Measurements from ENCODE around the gene XDH. TPM values are rescaled to one million over a fixed set of nuclear protein-coding genes. Genes with fewer than 3 reads are reported as not detected.

The XDH gene
- total RNA-seq, 1 donor from 2014 or later, result 7.5 TPM

DNA sequence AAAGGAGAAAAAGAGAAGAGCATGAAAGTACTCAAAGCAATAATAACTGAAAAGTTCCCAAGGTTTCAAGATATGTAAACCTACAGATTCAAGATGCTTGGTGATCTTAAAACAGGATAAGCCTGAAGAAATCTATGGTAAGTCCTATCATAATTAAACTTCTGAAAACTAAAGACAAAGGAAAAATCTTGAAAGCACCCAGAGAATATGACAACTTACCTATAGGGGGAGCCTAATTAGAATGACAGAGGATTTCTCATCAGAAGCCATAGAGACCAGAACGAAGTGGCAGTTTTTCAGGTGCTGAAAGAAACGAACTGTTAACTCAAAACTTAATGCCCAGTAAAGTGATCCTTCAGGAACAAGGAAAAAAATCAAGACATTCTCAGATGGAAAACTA lies 59.7 kb downstream of the XDH start:
- H3K4me1 ChIP-seq, result no peaks in the 10 kb centered on the region
- no peak overlapping the region for H3K4me2 ChIP-seq
- no peaks in the 10 kb centered on the region for H3K79me2 ChIP-seq (ENCODE audit: low read depth)
- H2AFZ ChIP-seq (replicated peaks), result no peak overlapping the region
- no peaks in the 10 kb centered on the region for H4K20me1 ChIP-seq (ENCODE audit: low read depth)
- H3K9me3 ChIP-seq (ENCODE audit: low read depth), result no peaks in the 10 kb centered on the region
- H3K4me3 ChIP-seq, result no peak overlapping the region
- TF ChIP-seq CTCF (IDR thresholded peaks at IDR 0.05) (peak; percentile 53), EZH2 (IDR thresholded peaks at IDR 0.05) (no peak), EZH2phosphoT487 (IDR thresholded peaks at IDR 0.05) (no peak)
- no peaks in the 10 kb centered on the region for H3K4me1 Mint-ChIP-seq
- H3K4me3 Mint-ChIP-seq, result no peak overlapping the region
- no peak for DNase-seq (ENCODE audit: low spot score)
- H3K27me3 Mint-ChIP-seq (ENCODE audit: insufficient read depth, low read depth), result peaks cover 2% of the 10 kb centered on the region
- H3K9ac ChIP-seq, result no peak overlapping the region
- no peaks in the 10 kb centered on the region for H3F3A ChIP-seq (ENCODE audit: low read depth)
- H3K27me3 ChIP-seq, result no peaks in the 10 kb centered on the region
- no peaks in the 10 kb centered on the region for H3K36me3 Mint-ChIP-seq
- H3K36me3 ChIP-seq, result no peaks in the 10 kb centered on the region
- no peak overlapping the region for H3K27ac ChIP-seq
- no peak overlapping the region for H3K27ac Mint-ChIP-seq
- H3K9me3 Mint-ChIP-seq, result peaks cover 5% of the 10 kb centered on the region

GRCh38 chr2:31353179-31353578 lies 61.4 kb downstream of the XDH start:
- Histone ChIP-seq H3K4me3 (no peak overlapping the region), H4K20me1 (ENCODE audit: low read depth) (no peaks in the 10 kb centered on the region), H3K27ac (no peak overlapping the region), H3K9ac (no peak overlapping the region), H3K79me2 (ENCODE audit: low read depth) (no peaks in the 10 kb centered on the region), H3K4me2 (no peak overlapping the region), H3K27me3 (no peaks in the 10 kb centered on the region), H3K36me3 (no peaks in the 10 kb centered on the region), H3K9me3 (ENCODE audit: low read depth) (no peaks in the 10 kb centered on the region), H2AFZ (replicated peaks) (no peak overlapping the region), H3F3A (ENCODE audit: low read depth) (no peaks in the 10 kb centered on the region), H3K4me1 (no peaks in the 10 kb centered on the region)
- Mint-ChIP-seq H3K27me3 (ENCODE audit: insufficient read depth, low read depth) (peaks cover 2% of the 10 kb centered on the region), H3K4me1 (no peaks in the 10 kb centered on the region), H3K36me3 (no peaks in the 10 kb centered on the region), H3K9me3 (peaks cover 5% of the 10 kb centered on the region), H3K4me3 (no peak overlapping the region), H3K27ac (no peak overlapping the region)
- TF ChIP-seq EZH2 (IDR thresholded peaks at IDR 0.05), result no peak
- TF ChIP-seq CTCF (IDR thresholded peaks at IDR 0.05), result no peak
- TF ChIP-seq EZH2phosphoT487 (IDR thresholded peaks at IDR 0.05), result no peak
- no peak for DNase-seq (ENCODE audit: low spot score)

DNA sequence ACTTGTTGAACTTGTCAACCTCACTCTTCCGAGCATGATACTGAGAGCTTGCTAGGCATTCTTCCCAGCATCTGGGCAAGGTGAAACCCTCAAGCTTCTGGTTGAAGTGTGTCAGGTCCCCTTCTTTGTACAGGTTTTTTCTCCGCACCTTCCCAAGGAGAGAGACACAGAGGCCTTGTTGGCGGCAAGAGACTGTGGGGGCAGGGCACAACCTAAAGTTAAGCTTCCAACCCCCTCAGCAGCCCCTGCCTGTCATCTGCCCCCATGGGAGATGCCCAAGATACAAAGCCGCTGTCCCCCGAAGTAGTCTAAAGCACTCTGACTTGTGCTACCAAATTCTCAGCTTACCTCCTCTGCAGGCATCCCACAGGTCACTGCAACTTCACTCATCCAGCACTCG lies 64.9 kb downstream of the XDH start:
- Mint-ChIP-seq H3K9me3 (peaks cover 5% of the 10 kb centered on the region), H3K27ac (no peak overlapping the region), H3K27me3 (ENCODE audit: insufficient read depth, low read depth) (no peaks in the 10 kb centered on the region), H3K4me3 (no peak overlapping the region), H3K4me1 (peaks cover 6% of the 10 kb centered on the region), H3K36me3 (no peaks in the 10 kb centered on the region)
- no peaks in the 10 kb centered on the region for H3F3A ChIP-seq (ENCODE audit: low read depth)
- no peak for DNase-seq (ENCODE audit: low spot score)
- no peak overlapping the region for H3K9ac ChIP-seq
- no peaks in the 10 kb centered on the region for H4K20me1 ChIP-seq (ENCODE audit: low read depth)
- H3K9me3 ChIP-seq (ENCODE audit: low read depth), result no peaks in the 10 kb centered on the region
- H3K79me2 ChIP-seq (ENCODE audit: low read depth), result no peaks in the 10 kb centered on the region
- no peaks in the 10 kb centered on the region for H3K36me3 ChIP-seq
- no peaks in the 10 kb centered on the region for H3K27me3 ChIP-seq
- no peak overlapping the region for H3K4me2 ChIP-seq
- TF ChIP-seq EZH2 (IDR thresholded peaks at IDR 0.05) (no peak), CTCF (IDR thresholded peaks at IDR 0.05) (no peak), EZH2phosphoT487 (IDR thresholded peaks at IDR 0.05) (no peak)
- H3K4me1 ChIP-seq, result peaks cover 7% of the 10 kb centered on the region
- H2AFZ ChIP-seq (replicated peaks), result no peak overlapping the region
- H3K27ac ChIP-seq, result no peak overlapping the region
- H3K4me3 ChIP-seq, result no peak overlapping the region
